Measurements from ENCODE around the gene ERGIC3.

Gene ERGIC3

DNA sequence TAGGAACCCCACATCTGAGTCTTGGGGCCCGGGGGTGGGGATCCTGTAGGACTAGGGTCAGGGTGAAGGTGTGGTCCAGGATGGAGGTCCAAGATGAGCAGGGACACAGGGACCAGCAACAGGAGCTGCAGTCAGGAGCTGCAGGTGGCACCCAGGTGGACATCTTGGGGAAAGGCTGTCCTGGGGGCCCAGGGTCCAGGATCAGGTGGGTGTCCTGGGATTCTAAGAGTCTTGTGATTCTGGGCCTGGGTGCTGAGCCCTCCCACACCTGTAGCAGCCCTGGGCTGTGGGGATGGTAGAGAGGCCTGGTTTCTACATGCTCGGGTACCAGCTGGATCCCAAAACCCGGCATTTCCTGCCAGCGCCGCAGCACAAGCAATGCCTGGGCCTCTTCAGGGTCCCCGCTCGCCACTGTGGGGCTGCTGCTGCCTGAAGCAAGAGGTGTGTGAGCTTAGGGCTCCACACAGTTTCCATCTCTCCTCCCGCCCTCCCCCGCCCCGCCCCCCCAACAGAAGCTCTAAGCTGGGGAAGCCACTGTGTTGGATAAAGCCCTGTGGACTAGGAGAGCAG, 20.7 kb downstream of the ERGIC3 start:
- no peak overlapping the region for H3K27ac ChIP-seq
- TF ChIP-seq, protein P1, sequence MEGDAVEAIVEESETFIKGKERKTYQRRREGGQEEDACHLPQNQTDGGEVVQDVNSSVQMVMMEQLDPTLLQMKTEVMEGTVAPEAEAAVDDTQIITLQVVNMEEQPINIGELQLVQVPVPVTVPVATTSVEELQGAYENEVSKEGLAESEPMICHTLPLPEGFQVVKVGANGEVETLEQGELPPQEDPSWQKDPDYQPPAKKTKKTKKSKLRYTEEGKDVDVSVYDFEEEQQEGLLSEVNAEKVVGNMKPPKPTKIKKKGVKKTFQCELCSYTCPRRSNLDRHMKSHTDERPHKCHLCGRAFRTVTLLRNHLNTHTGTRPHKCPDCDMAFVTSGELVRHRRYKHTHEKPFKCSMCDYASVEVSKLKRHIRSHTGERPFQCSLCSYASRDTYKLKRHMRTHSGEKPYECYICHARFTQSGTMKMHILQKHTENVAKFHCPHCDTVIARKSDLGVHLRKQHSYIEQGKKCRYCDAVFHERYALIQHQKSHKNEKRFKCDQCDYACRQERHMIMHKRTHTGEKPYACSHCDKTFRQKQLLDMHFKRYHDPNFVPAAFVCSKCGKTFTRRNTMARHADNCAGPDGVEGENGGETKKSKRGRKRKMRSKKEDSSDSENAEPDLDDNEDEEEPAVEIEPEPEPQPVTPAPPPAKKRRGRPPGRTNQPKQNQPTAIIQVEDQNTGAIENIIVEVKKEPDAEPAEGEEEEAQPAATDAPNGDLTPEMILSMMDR (conservative IDR thresholded peaks at IDR 0.05): no peak

DNA sequence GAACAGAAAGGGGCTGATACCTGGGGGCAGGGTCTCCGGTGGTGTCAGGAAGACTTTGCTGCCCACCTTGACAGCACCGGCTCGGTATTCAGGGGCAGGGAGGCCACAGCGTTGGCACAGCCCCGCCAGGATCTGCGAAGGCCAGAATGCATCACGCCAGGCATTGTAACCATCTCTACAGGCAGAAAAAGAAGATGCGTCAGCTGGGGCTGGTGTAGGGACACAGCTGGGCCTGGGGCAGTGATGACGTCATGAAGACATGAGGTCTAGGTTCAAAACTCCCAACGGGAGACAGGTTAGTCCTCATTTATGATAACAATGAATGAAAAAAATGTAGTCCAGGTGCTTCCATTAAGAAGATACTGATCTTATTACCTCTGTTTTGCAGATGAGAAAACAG, 22.0 kb downstream of the ERGIC3 start:
- TF ChIP-seq, protein P1 (conservative IDR thresholded peaks at IDR 0.05): no peak
- no peak overlapping the region for H3K27ac ChIP-seq

DNA sequence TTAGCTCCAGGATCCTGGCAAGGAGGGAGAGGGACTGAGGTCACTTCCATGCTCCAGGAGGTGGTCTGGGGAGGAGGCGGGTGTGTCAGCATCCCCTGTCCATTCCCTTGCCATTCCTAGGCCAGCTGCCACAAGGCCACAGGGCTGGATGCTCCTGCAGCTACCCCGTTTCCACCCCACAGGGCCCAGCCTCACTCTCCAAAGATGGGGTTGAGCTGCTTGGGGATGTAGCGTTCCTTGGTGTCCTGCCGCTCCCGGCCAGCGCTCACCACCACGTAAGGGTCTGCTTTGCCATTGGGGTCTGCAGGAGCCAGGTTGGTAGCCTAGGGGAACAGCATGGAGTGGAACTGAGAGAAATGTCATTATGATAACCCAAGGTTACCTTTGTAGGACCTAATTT, 23.0 kb downstream of the ERGIC3 start:
- H3K27ac ChIP-seq: no peak overlapping the region
- TF ChIP-seq, protein P1 (conservative IDR thresholded peaks at IDR 0.05): no peak

DNA sequence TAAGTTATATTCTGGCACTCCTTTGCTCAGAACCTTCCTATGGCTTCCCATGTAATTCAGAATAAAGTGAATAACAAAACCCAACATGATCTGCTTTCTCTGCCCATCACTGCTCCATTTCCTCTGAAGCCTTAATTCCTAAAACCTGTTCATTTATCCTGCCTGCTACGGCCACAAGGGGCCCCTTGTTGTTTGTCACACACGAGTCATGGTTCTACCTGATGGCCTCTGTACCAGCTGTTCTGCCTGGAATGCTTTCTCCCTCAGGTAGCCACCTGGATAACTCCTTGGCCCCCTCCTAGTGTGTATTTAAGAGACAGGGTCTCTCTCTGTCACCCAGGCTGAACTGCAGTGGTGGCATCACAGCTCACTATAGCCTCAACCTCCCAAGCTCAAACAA, 26.8 kb downstream of the ERGIC3 start:
- TF ChIP-seq, protein P1 (conservative IDR thresholded peaks at IDR 0.05): peak; percentile 61; the same call in 1 of the 2 replicates
- no peak overlapping the region for H3K27ac ChIP-seq

DNA sequence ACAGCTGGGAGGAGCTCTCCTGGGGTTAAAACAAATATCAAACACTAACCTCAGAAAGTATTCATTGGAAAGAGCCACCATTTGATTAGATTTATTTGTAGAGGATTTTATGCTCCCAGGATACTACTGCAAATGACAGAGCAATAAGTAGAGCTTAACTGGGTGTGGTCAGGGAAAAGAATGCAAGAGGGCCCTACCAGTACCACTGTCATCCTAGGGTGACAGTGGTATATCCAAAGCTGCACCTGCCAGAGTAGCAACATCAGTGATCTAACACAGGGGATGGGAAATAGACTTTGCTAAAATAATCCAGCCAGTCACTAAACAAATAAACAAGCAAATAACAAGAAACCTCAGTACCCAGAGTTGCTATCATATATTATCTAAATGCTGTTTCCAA, 29.7 kb downstream of the ERGIC3 start:
- H3K27ac ChIP-seq: no peak overlapping the region
- TF ChIP-seq, protein P1 (conservative IDR thresholded peaks at IDR 0.05): no peak

DNA sequence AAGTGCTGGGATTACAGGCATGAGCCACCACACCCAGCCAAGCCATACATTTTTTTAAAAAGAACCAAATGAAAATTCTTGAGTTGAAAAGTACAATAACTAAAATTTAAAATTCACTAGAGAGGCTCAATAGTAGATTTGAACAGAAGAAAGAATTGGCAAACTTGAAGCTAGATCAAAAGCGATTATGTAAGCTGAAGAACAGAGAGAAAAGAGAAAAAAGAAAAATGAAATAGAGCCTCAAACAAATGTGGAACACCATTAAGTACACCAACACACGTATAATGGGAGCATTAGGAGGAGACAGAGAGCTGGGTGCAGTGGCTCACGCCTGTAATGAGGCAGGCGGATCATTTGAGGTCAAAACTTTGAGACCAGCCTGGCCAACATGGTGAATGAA, 31.0 kb downstream of the ERGIC3 start:
- TF ChIP-seq, protein P1 (conservative IDR thresholded peaks at IDR 0.05): no peak
- no peak overlapping the region for H3K27ac ChIP-seq

DNA sequence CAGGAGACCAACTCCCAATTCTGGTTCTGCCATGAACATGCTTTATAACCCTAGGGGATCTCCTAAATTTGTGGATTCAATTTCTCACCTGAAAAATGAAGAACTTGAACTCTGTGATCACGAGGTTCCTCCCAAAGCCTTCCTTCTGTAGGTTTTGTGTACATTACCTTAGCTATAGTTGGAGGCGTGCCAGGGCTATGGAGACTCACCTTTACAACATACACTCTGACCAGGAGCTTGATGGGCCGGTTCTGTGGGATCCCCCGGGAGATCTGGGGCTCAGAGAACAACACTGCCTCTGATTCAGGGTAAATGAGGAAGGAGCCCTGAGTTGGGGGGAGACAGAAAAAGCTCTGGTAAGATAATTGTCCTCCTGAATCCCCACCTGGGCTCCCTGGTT, 34.1 kb downstream of the ERGIC3 start:
- TF ChIP-seq, protein P1 (conservative IDR thresholded peaks at IDR 0.05): no peak
- H3K27ac ChIP-seq: no peak overlapping the region
